Heart right ventricle (tissue), 16 donors: ENCODE data around the gene CLSTN2. TPM values are rescaled to one million over a fixed set of nuclear protein-coding genes. Genes with fewer than 3 reads are reported as not detected.

ENCODE experiments used
- ATAC-seq, 8 donors: fragments of 200-7000 bp; cut with Tn5 transposase; one replicate each; pipeline ENCODE4 v1.9.1; 2020; ENCODE audit warnings: mild to moderate bottlenecking in 8 of 8, moderate library complexity in 8 of 8, moderate number of reproducible peaks in 1 of 8
- DNase-seq, 2 donors: peaks; one replicate each; pipeline ENCODE4 v3.0.0-alpha.2; 2020
- H3K27ac ChIP-seq, 10 donors: fragments of 200-600 bp; sonication (generic) in 2 of 10; one replicate each; pipeline versions ENCODE4 v1.5.0 to v1.8.0; 2020 to 2022; ENCODE audit warnings: mild to moderate bottlenecking in 3 of 10
- H3K27me3 ChIP-seq, 7 donors: fragments of 200-600 bp; one replicate each; pipeline ENCODE4 v1.8.0; 2021 to 2022; ENCODE audit warnings: mild to moderate bottlenecking in 2 of 7
- H3K36me3 ChIP-seq, 9 donors: fragments of 200-600 bp; sonication (generic) in 1 of 9; one replicate each; pipeline versions ENCODE4 v1.5.0 to v1.8.0; 2020 to 2022; ENCODE audit warnings: mild to moderate bottlenecking in 2 of 9
- H3K4me1 ChIP-seq, 9 donors: fragments of 200-600 bp; sonication (generic) in 1 of 9; one replicate each; pipeline versions ENCODE4 v1.5.0 to v1.8.0; 2020 to 2022; ENCODE audit warnings: mild to moderate bottlenecking in 4 of 9
- H3K4me3 ChIP-seq, 10 donors: fragments of 200-600 bp; sonication (generic) in 2 of 10; one replicate each; pipeline versions ENCODE4 v1.5.0 to v1.8.0; 2020 to 2022; ENCODE audit warnings: mild to moderate bottlenecking in 7 of 10, moderate library complexity in 2 of 10
- H3K9me3 ChIP-seq, 11 donors: fragments of 200-600 bp in 10 of 11; sonication (generic) in 2 of 11; one replicate each; pipeline versions ENCODE4 v1.5.0 to v1.8.0; 2013 to 2022; ENCODE audit warnings: mild to moderate bottlenecking in 2 of 11, control low read depth in 1 of 11, moderate library complexity in 1 of 11
- CTCF ChIP-seq, 9 donors: fragments of 200-600 bp; sonication (generic) in 2 of 9; IDR thresholded peaks; one replicate each; pipeline versions ENCODE4 v1.5.0 to v1.8.0; 2021 to 2022; ENCODE audit warnings: antibody characterized with exemption in 9 of 9, mild to moderate bottlenecking in 5 of 9, moderate library complexity in 1 of 9
- WGBS, 2 donors: extraction: QIAGEN DNeasy Blood & Tissue Kit; methylation state at CpG; one replicate each; pipeline ENCODE4 v1.1.7; 2013; ENCODE audit warnings: inconsistent platforms in 1 of 2; 5-methylcytosine and 5-hydroxymethylcytosine counted together
- intact Hi-C, 10 donors: fragments of 100-400 bp; cut with DNase I; formaldehyde crosslinking; loops; one replicate each; pipeline versions ENCODE4 v1.11.1 to v1.14.2; 2022
- polyA plus RNA-seq, 2 donors: library from polyadenylated mRNA; stranded (reverse); fragments of 200-250 nt; gene quantifications; one replicate each; pipeline ENCODE4 v1.2.3, GENCODE V29; 2013
- total RNA-seq, 10 donors: library from RNA; stranded (reverse); fragmentation: NEBNext Ultra II Directional in 3 of 10; extraction: Animal tissue kit (Norgen Biotek cat#: 25700) in 3 of 10; gene quantifications; one replicate each; pipeline versions ENCODE4 v1.2.1 to v1.2.4, GENCODE V29; 2021 to 2023
- donor health status: Arrhythmogenic right ventricular cardiomyopathy.
- donor health status: ischemic (EF 13 %, LVEDD 7.1; RV severe dilation, severe dysfunction).
- donor health status: healthy with polysubstance abuse.
- donor health status: DM: no; HTN: yes; CAD: no.
- donor health status: DM: no; HTN: no; CAD: no.
- donor health status: ischemic (EF 25% LVEDD 6.9; RV normal size, moderate dysfunction).
- donor health status: ischemic (EF 25% LVEDD 5.7; RV mildly dilated, moderate dysfunction).
- donor health status: healthy.
- donor health status: DM: yes; HTN: yes; CAD: no.
- donor health status: Ischemic cardiomyopathy.
- donor health status: ischemic (EF 35%, LVEDD 5.7; RV mildly dilated, moderate dysfunction).
- donor health status: nonischemic (EF 11% LVEDD 7.7; RV severe dilation, severe dysfunction).
- donor health status: DM: yes; HTN: yes; CAD: no.
- donor health status: PGD.
- donor health status: ischemic (EF 29% LVEDD 5.4; RV normal size, mild dysfunction).
- donor health status: nonischemic (EF 23%, LVEDD 6.1; RV moderate dilation, normal function).

Gene CLSTN2
- total and polyA plus RNA-seq, 12 donors: 0.57 to 10.7 (median 4.4) TPM

GRCh38 chr3:140456974-140457373, 522.0 kb downstream of the CLSTN2 start:
- Histone ChIP-seq H3K9me3 (no peaks in the 10 kb centered on the region), H3K36me3 (no peaks in the 10 kb centered on the region), H3K27me3 (no peaks in the 10 kb centered on the region), H3K27ac (no peak overlapping the region), H3K4me3 (no peak overlapping the region), H3K4me1 (no peaks in the 10 kb centered on the region)
- no peak for TF ChIP-seq CTCF (IDR thresholded peaks at IDR 0.05)
- DNase-seq (no peak), ATAC-seq (no peak)
- 92 to 93% methylated on average over 3 of the region's 3 CpGs for whole genome bisulfite sequencing, 2 donors
- intact Hi-C loops: no loop called here

- WGBS, 2 donors: 84 to 85% methylated on average over 8 of the region's 8 CpGs
These were observed 524.5 kb downstream of the CLSTN2 start for GRCh38 chr3:140459462-140459861.

GRCh38 chr3:140461250-140461649, 526.3 kb downstream of the CLSTN2 start:
- Histone ChIP-seq H3K9me3 (no peaks in the 10 kb centered on the region), H3K4me3 (no peak overlapping the region), H3K27ac (no peak overlapping the region), H3K4me1 (peaks cover 0 to 6% (median 0%) of the 10 kb centered on the region in 9 donors), H3K27me3 (no peaks in the 10 kb centered on the region), H3K36me3 (no peaks in the 10 kb centered on the region)
- intact Hi-C loops: no loop called here
- DNase-seq (no peak), ATAC-seq (no peak)
- TF ChIP-seq CTCF (IDR thresholded peaks at IDR 0.05): no peak
- 91 to 93% methylated on average over 3 of the region's 3 CpGs for WGBS, 2 donors

More at GRCh38 chr3:140459462-140459861, 524.5 kb downstream of the CLSTN2 start:
- TF ChIP-seq CTCF (IDR thresholded peaks at IDR 0.05): no peak
- H3K4me1 ChIP-seq: peaks cover 0 to 6% (median 0%) of the 10 kb centered on the region in 9 donors
- intact Hi-C loops: no loop called here
- no peaks in the 10 kb centered on the region for H3K27me3 ChIP-seq
- no peak overlapping the region for H3K4me3 ChIP-seq
- no peaks in the 10 kb centered on the region for H3K36me3 ChIP-seq
- no peak for DNase-seq
- ATAC-seq: no peak
- H3K27ac ChIP-seq: no peak overlapping the region
- no peaks in the 10 kb centered on the region for H3K9me3 ChIP-seq

GRCh38 chr3:140463355-140463754, 528.4 kb downstream of the CLSTN2 start:
- DNase-seq (no peak), ATAC-seq (peak in 4 of 8 donors; percentile 47 to 80 (median 76))
- Histone ChIP-seq H3K27me3 (no peaks in the 10 kb centered on the region), H3K4me1 (peaks cover 0 to 11% (median 4%) of the 10 kb centered on the region in 9 donors), H3K36me3 (no peaks in the 10 kb centered on the region), H3K4me3 (no peak overlapping the region), H3K27ac (no peak overlapping the region), H3K9me3 (no peaks in the 10 kb centered on the region)
- no peak for TF ChIP-seq CTCF (IDR thresholded peaks at IDR 0.05)
- intact Hi-C loops: no loop called here
- WGBS, 2 donors: 39 to 43% methylated on average over 2 of the region's 2 CpGs
